Activated T-cell treated with anti-CD3 and anti-CD28 coated beads for 24 hours (primary cell): Measurements from ENCODE around the gene CNOT11.
A peak's percentile ranks its signal among the peaks of the same experiment; 100 is the strongest.
"Not testable (repeated sequence)": the region's sequence is repeated elsewhere in the genome, so short reads cannot be mapped to it uniquely, and the experiment has no call there.

Source experiments
- DNase-seq: peaks from one replicate; pipeline ENCODE4 v3.0.0-alpha.2; 2020; ENCODE audit warnings: low read depth

CNOT11 gene

GRCh38 chr2:101245468-101245867, 7.2 kb upstream of the CNOT11 start:
- not testable (repeated sequence) for DNase-seq

GRCh38 chr2:101248756-101249155, 3.9 kb upstream of the CNOT11 start:
- DNase-seq, result not testable (repeated sequence)

GRCh38 chr2:101249826-101250225, 2.9 kb upstream of the CNOT11 start:
- DNase-seq, result no peak

- DNase-seq, result not testable (repeated sequence)
These were observed 1.4 kb upstream of the CNOT11 start for GRCh38 chr2:101251246-101251781.

- DNase-seq, result no peak
These were observed 760 bp upstream of the CNOT11 start for GRCh38 chr2:101251844-101252407.

DNA sequence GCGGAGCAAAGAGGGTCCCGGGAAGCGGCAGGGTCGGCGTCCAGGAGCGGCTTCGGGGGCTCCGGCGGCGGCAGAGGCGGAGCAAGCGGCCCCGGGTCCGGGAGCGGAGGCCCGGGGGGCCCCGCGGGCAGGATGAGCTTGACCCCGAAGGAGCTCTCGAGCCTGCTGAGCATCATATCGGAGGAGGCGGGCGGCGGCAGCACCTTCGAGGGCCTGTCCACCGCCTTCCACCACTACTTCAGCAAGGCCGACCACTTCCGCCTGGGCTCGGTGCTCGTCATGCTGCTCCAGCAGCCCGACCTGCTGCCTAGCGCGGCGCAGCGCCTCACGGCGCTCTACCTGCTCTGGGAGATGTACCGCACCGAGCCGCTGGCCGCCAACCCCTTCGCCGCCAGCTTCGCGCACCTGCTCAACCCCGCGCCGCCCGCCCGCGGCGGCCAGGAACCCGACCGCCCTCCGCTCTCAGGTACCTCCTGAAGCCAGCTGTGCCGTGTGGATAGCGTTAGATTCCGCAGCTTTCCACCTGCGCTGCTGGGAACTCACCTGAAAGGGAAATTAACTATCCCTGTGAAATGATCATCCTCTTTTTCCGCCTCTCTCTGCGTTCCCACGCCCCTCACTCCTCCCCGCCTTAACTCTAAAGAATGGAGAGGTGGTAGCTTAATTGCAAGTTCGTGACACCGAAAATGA, 472 bp downstream of the CNOT11 start:
- DNase-seq, result peak; percentile 48

DNA sequence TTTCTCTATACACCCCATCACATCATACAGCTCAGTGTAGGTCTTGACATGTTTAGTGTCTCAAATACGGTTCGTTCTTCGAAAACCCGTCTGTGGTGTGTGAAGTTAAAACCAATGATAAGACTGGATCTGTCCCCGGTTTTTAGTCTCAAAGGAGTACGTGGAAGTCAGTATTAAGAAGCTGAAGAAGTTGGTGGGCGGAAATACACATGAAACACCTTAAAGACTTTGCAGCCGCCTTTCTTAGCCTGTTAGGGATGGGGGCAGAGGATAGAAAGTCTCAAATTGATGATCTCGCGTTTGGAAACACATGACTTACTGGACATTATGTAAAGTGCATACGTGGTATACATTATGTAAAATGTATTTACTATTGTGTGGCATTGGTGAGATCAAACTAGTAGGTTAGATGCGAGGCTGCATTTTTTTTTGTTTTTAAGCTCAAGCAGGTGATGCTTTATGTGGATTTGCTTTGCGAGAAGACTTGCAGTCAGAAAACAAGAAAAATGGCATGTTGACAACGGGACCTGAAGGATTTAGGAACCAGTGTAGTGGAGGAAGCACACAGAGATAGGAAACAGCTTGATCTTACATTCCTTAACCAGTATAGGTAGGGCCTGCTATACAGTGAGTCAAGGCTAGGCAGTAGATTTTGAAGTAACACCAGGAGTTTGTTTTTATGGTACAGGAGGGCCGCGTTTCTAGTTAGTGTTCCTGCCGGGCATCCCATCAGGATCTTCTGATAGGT, 1.2 kb downstream of the CNOT11 start:
- no peak for DNase-seq

- no peak for DNase-seq
These were observed 2.8 kb downstream of the CNOT11 start for GRCh38 chr2:101255501-101255900.

DNA sequence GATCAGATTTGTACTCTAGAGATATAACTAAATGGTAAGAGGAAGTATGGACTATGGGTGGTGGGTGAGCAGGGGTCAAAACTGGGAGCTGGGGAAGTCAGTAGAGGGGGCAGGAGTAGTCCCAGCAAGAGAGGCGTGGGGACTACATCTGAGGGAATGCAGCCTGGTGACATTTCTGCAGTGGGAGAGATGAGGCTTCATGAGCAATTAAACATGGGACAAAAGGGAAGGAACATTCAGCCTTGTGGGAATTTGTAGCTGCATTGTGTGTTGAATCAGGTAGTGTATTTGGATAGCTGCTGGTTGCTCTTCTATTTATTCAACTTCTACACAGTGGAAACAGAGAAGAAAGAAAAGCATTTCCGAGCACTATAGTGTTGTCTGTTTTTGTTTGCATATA, 3.6 kb downstream of the CNOT11 start:
- DNase-seq, result no peak

DNA sequence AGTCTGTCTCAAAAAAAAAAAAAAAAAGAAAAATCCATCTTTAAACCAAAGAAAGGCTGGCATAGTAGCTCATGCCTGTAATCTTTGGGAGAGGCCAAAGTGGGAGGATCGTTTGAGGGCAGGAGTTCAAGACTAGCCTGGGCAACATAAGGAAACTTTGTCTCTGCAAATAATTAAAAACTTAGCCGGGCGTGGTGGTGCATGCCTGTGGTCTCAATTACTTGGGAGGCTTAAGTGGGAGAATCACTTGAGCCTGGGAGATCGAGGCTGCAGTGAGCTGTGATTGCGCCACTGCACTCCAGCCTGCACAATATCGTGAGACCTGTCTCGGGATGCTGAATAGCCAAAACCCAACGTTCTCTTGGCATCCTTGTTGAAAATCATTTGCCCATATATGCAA, 6.1 kb downstream of the CNOT11 start:
- DNase-seq, result no peak

DNA sequence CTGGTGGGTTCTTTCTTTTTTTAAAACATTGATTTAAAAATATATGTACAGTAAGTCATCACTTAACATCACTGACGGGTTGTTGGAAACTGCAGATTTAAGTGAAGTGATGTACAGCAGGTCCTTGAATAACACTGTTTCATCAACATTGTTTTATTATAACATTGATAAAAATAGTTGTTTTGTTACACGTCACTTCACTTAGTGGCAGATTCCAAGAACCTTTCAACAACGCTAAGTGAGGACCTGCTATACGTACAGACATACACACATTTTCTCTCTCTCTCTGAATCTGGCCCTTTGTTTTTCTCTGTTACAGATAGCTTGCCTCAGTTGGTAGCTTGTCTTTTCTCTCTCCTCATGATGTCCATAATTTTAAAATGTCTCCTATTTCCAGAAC, 9.5 kb downstream of the CNOT11 start:
- DNase-seq, result no peak

GRCh38 chr2:101263377-101263800, 10.7 kb downstream of the CNOT11 start:
- no peak for DNase-seq

DNA sequence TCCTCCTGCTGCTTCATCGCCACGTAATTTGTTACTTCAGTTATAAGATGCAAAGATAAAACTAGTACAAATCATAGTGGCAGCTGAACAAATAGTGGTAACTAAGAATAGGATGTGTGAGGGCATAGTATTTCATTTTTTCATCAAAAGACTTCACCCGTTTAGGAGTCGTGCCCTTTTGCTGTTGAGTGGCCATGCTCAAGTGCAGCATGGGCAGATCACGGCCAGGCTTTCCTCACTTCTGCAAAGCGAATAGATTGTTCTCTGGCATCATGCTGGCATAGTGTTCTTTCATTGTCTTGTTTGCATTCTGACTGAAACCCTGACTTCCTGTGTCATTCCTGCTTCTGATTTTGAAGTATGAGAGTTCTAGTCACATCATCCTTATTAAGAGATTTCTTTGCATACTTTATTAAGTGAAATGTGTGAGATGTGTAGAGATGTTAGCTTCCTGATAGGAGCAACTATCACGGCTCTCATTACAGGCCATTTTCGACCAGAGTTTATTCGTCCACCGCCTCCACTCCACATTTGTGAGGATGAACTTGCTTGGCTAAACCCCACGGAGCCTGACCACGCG, 11.8 kb downstream of the CNOT11 start:
- DNase-seq, result no peak

DNA sequence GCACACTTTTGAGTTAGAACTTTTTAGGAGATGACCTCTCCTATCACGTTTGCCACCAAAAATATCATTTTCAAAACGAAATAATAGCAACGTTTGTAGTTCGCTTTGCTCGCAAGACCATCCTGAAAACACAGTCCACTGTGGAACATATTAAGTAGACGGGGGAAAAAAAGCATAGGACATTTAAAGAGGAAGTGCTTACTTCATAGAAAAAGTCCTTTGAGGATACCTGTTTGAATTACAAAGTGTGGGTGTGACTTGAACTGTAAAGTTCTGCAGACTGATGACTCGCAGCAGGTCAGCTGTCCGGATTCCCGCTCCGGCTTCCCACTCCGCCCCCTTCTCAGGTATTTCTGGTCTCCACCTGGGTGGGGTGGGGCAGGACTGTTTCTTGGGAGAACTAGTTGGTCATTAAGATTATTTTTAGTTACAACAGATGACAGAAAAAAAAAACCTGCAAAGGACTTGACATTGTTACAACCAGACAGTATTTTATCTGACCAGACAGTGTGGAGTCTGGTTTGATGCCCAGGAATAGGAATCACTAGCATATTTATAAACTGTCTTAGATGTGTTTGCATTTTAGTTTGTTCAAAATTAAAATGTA, 13.3 kb downstream of the CNOT11 start:
- no peak for DNase-seq

GRCh38 chr2:101267671-101268656, 15.3 kb downstream of the CNOT11 start:
- no peak for DNase-seq

DNA sequence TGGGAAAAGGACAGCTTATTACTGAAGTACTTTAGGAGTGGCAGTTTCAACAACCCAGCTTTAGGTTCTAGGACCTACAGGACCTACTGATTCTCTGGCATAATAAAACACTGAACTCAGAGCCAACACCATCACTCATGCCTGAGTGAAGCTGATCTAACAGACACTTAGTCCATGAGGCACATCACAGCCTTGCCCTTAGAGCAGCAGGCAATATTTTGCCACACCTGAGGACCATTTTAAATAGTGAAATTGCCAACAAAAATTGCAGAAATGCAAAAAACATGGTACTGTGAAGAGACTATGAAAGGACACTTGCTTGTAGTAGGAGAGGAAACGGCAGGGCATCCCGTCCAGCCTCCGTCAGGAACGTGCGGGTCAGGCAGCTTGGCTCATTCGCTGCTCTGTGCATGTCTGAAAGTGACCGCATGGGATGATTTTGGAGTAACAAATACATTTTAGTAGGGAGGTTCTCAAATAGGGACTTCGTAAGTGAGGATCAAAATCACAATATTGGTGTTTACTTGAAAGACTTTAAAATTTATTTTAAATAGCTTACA, 18.1 kb downstream of the CNOT11 start:
- DNase-seq, result no peak

- DNase-seq, result no peak
These were observed 19.5 kb downstream of the CNOT11 start for GRCh38 chr2:101272045-101272784.

DNA sequence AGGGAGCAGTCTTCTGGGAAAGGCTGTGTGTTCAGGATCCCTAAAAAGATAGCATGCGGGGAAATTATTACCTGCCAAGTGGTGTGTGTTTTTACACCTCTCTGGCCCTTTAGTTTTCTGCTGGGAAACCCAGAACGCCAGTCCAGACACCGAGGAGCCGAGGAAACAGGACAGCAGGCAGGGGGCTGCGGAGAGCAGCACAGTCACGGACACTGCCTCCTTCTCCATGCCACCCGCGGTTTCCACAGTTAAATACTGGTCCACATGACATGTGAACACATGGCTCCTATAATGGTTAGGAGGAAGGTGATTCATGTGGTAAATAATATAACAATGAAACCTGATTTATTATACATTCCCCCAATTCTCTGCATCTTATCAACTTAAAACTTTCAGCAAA, 20.4 kb downstream of the CNOT11 start:
- no peak for DNase-seq

- no peak for DNase-seq
These were observed 21.5 kb downstream of the CNOT11 start for GRCh38 chr2:101274142-101274541.

- no peak for DNase-seq
These were observed 24.4 kb downstream of the CNOT11 start for GRCh38 chr2:101277111-101277510.
